Adipose tissue (tissue), 3 donors: ENCODE measurements around the gene ZNF346. TPM values are rescaled to one million over a fixed set of nuclear protein-coding genes. Genes with fewer than 3 reads are reported as not detected.
"Not testable (repeated sequence)": the region's sequence is repeated elsewhere in the genome, so short reads cannot be mapped to it uniquely, and the experiment has no call there.

Source experiments
- H3K27ac ChIP-seq: one replicate; pipeline ENCODE4 v1.5.1; 2013; ENCODE audit warnings: low read depth, low read length
- WGBS, 3 donors: extraction: QIAGEN DNeasy Blood & Tissue Kit; methylation state at CpG; one replicate each; pipeline ENCODE4 v1.1.7; 2013; 5-methylcytosine and 5-hydroxymethylcytosine counted together
- polyA plus RNA-seq, 3 donors: library from polyadenylated mRNA; stranded (reverse); fragments of 200-250 nt; gene quantifications; one replicate each; pipeline ENCODE4 v1.2.3, GENCODE V29; 2013
- donor health status: healthy with polysubstance abuse.
- donor health status: Bipolar disorder and iron deficiency.
- donor health status: healthy.

The ZNF346 gene
- polyA plus RNA-seq, result 1 to 10 TPM; 5.3 to 6.0 (median 5.8) TPM

DNA sequence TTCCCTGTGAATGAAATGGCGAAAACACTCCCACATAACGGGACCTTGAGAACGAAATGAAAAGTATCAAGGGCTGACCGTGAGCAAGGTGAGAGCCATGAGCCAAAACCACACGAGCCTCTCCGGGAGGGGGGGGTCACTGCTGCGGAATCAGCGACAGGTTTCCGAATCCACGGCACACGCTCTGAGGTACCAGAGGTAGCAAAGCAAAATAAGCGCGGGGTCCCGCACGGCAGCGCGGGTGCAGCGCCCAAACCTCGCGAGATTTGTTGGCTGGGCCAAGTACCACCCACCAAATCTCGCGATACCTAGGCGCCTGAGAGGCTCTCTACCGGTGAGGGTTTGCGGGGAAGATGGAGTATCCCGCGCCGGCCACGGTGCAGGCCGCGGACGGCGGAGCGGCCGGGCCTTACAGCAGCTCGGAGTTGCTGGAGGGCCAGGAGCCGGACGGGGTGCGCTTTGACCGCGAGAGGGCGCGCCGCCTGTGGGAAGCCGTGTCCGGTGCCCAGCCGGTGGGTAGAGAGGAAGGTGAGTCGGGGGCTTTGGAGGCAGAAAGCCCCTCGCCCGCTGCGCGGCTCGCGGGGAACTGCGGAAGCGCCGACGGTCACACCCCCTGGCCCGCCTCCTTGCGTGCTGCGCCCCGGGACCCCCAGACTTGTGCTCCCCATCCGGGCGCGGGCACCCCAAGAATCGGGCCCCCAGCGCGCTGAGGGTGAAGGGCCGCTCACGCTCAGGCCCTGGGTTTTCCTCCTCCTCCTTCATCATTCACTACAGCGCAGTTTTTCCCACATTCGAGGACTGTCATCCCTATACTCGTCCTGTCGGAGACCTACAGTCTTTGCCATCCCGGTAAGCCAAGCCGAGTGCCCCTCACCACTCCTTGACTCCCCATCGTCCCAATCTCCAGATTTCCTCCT is at the start of gene ZNF346:
Gene ZNF346, plus strand, starts transcription at position 311 of the 917 bp plus-strand sequence. Its CDS starts 43 bp downstream, at position 354.
- 0 to 1% (median 0%) methylated on average over 73 to 77 of the region's 77 CpGs for WGBS, 3 donors

GRCh38 chr5:176979669-176980068 is 42.8 kb upstream of the ZNF346 start:
- 70 to 92% (median 87%) methylated on average over 3 of the region's 3 CpGs for WGBS, 3 donors
- H3K27ac ChIP-seq, result no peak overlapping the region

More for the DNA sequence above, at the start of gene ZNF346:
- H3K27ac ChIP-seq, result no peak within 1 kb of the TSS

GRCh38 chr5:176980818-176981217 is 41.7 kb upstream of the ZNF346 start:
- no peak overlapping the region for H3K27ac ChIP-seq
- WGBS, 3 donors, result 88 to 96% (median 90%) methylated on average over 7 of the region's 7 CpGs

DNA sequence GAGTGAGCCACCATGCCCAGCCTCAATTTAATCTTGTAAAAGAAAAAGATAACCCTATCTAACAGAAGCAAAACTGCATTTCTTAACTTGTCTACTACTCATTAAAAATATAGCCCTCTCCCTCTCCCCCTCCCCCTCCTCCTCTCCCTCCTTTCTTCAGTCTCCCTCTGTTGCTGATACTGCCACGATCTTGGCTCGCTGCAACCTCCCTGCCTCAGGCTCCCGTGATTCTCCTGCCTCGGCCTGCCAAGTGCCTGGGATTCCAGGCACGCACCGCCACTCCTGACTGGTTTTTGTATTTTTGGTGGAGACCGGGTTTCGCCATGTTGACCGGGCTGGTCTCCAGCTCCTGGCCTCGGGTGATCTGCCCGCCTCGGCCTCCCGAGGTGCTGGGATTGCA is 39.4 kb upstream of the ZNF346 start:
- not testable (repeated sequence) for H3K27ac ChIP-seq
- 81 to 88% (median 86%) methylated on average over 11 to 13 of the region's 13 CpGs for WGBS, 3 donors

GRCh38 chr5:176983593-176983992 is 38.9 kb upstream of the ZNF346 start:
- 94 to 97% (median 97%) methylated on average over 17 to 21 of the region's 21 CpGs for WGBS, 3 donors
- H3K27ac ChIP-seq, result not testable (repeated sequence)

- not testable (repeated sequence) for H3K27ac ChIP-seq
- WGBS, 3 donors, result 98 to 99% (median 98%) methylated on average over 25 to 28 of the region's 28 CpGs
These were observed 38.3 kb upstream of the ZNF346 start for GRCh38 chr5:176984176-176984575.

- H3K27ac ChIP-seq, result no peak overlapping the region
- 74 to 91% (median 76%) methylated on average over 2 of the region's 2 CpGs for whole genome bisulfite sequencing, 3 donors
These were observed 37.0 kb upstream of the ZNF346 start for GRCh38 chr5:176985516-176985915.

- H3K27ac ChIP-seq, result no peak overlapping the region
- WGBS, 3 donors, result 97 to 100% (median 100%) methylated on average over 2 of the region's 2 CpGs
These were observed 36.2 kb upstream of the ZNF346 start for GRCh38 chr5:176986280-176986679.

DNA sequence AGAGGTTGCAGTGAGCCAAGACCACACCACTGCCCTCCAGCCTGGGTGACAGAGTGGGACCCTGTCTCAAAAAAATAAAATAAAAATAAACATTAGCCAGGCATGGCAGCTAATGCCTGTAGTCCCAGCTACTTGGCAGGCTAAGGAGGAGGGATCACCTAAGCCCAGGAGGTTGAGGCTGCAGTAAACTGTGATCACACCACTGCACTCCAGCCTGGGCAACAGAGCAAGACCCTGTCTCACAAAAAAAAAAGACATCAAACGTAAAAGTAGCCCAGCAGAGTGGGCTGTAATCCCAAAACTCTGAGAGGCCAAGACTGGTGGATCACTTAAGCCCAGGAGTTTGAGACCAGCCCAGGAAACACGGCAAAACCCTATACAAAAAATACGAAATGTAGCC is 34.9 kb upstream of the ZNF346 start:
- 92% methylated on average over 3 of the region's 3 CpGs for WGBS, 3 donors
- H3K27ac ChIP-seq, result no peak overlapping the region

- WGBS, 3 donors, result 79 to 100% (median 87%) methylated on average over 3 of the region's 3 CpGs
- H3K27ac ChIP-seq, result not testable (repeated sequence)
These were observed 29.4 kb upstream of the ZNF346 start for GRCh38 chr5:176993081-176993480.

DNA sequence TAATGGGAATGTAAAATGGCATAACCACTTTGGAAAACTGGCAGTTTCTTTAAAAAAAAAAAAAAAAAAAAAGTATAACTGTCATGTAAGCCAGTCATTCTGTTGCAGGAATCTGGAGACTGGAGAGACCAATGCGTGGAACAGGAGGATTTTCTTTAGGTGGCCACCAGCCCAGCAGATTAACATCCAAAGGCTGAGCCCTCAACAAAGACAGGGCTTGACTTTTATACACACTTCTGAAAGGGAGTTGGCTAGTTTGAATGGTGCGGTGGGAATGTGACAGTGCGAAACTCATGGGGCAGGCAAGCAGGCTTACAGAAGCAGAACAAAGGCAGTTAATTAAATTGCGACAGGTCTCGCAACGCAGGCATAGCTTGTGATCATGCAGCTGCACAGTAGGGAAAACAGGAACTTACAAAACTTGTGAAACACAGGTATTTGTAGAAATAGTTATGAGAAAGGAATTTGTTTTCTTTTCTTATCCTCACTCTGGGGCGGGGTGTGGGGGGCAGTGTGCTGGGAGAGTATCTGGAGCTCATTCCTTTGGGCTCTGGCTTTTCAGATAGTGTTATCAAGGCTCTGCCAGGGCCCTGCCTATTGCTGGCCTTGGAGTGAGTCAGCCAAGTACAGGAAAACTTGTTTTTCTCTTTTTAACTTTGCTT is 27.9 kb upstream of the ZNF346 start:
- no peak overlapping the region for H3K27ac ChIP-seq
- 38 to 69% (median 52%) methylated on average over 7 of the region's 7 CpGs for WGBS, 3 donors

GRCh38 chr5:176995122-176995490 is 27.4 kb upstream of the ZNF346 start:
- 71 to 91% (median 90%) methylated on average over 3 of the region's 3 CpGs for WGBS, 3 donors
- H3K27ac ChIP-seq, result no peak overlapping the region

GRCh38 chr5:176995896-176996767 is 26.4 kb upstream of the ZNF346 start:
- no peak overlapping the region for H3K27ac ChIP-seq
- 36 to 39% (median 38%) methylated on average over 4 of the region's 4 CpGs for WGBS, 3 donors

GRCh38 chr5:176996780-176997179 is 25.7 kb upstream of the ZNF346 start:
- H3K27ac ChIP-seq, result no peak overlapping the region
- 89 to 93% (median 90%) methylated on average over 5 of the region's 5 CpGs for WGBS, 3 donors

DNA sequence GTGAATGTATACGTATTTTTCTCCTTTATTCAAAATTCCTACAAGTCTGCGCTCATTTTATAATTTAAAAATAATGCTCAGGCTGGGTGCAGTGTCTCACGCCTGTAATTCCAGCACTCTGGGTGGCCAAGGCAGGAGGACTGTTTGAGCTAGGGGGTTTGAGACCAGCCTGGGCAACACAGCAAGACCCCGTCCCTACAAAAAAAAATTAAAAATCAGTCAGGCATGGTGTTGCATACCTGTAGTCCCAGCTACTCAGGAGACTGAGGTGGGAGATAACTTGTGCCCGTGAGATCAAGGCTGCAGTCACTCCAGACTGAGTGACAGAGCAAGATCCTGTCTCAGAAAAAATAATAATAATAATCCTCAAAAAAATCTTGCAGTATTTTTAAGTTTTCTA is 23.7 kb upstream of the ZNF346 start:
- WGBS, 3 donors, result 97 to 98% (median 98%) methylated on average over 5 of the region's 5 CpGs

GRCh38 chr5:176999526-176999925 is 23.0 kb upstream of the ZNF346 start:
- not testable (repeated sequence) for H3K27ac ChIP-seq

More for the DNA sequence above, 23.7 kb upstream of the ZNF346 start:
- H3K27ac ChIP-seq, result no peak overlapping the region

DNA sequence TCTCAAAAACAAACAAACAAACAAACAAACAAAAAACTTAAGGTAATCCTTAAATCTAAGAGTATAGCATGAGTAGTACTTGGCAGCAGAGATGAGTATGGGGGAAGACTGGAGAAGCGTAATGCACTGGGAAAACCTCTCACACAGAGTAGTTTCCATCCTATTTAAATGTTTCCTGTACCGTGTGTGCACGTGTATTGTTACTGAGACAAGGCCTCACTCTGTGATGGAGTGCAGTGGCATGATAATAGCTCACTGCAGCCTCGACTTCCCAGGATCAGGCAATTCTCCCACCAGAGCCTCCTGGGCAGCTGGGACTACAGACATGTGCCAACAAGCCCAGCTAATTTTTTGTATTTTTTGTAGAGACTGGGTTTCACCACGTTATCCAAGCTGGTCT is 18.8 kb upstream of the ZNF346 start:
- no peak overlapping the region for H3K27ac ChIP-seq
- 71 to 75% (median 74%) methylated on average over 5 of the region's 5 CpGs for WGBS, 3 donors

DNA sequence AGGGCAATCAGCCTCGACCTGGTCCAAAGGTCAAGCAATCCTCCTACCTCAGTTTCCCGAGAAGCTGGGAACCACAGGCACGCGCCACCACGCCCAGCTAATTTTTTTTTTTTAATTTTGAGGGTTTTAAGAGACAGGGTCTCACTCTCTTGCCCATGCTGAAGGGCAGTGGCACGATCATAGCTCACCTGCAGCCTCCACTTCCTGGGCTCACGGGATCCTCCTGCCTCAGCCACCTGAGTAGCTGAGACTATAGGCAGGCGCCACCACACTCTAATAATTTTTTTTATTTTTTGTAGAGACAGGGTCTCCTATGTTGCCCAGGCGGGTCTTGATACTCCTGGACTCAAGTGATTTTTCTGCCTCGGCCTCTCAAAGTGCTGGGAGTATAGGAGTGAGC is 17.5 kb upstream of the ZNF346 start:
- WGBS, 3 donors, result 78 to 95% (median 94%) methylated on average over 10 of the region's 10 CpGs
- no peak overlapping the region for H3K27ac ChIP-seq
